K562 (cell line): ENCODE data around the gene LZTR1. TPM values are rescaled to one million over a fixed set of nuclear protein-coding genes. Genes with fewer than 3 reads are reported as not detected.
A peak's percentile ranks its signal among the peaks of the same experiment; 100 is the strongest.

Experiments used
- AFF1 ChIP-seq, 2 experiments: fragments of 450-650 bp; IDR thresholded peaks; 2 replicates each; pipeline ENCODE4 v1.6.1; 2018; ENCODE audit warnings: mild to moderate bottlenecking in 2 of 2, low read depth in 1 of 2; ENCODE audit not compliant: partially characterized antibody in 2 of 2
- ARID2 ChIP-seq: fragments of 450-650 bp; IDR thresholded peaks from 2 replicates; pipeline ENCODE4 v1.6.1; 2017; ENCODE audit warnings: antibody characterized with exemption, mild to moderate bottlenecking
- ARID4B ChIP-seq: sonication (generic); formaldehyde crosslinking; IDR thresholded peaks from 2 replicates; pipeline ENCODE4 v1.8.0; 2022; ENCODE audit warnings: mild to moderate bottlenecking, missing genetic modification reagents
- EGR1 ChIP-seq: fragments of 450-650 bp; conservative IDR thresholded peaks from 2 replicates; pipeline ENCODE4 v1.6.1; 2017; ENCODE audit warnings: mild to moderate bottlenecking
- ETV6 ChIP-seq, 3 experiments: fragments of 150-350 bp in 1 of 3; sonication (generic) in 1 of 3; formaldehyde crosslinking in 1 of 3; IDR thresholded peaks; 2 replicates each; pipeline versions ENCODE4 v1.6.1 to v1.8.0; 2014 to 2022; ENCODE audit warnings: borderline replicate concordance in 2 of 3, low read depth in 2 of 3, antibody characterized with exemption in 1 of 3, low read length in 1 of 3, mild to moderate bottlenecking in 1 of 3, missing genetic modification reagents in 1 of 3
- GABPB1 ChIP-seq: sonication (generic); formaldehyde crosslinking; IDR thresholded peaks from 2 replicates; pipeline ENCODE4 v1.8.0; 2022; ENCODE audit warnings: mild to moderate bottlenecking, missing genetic modification reagents
- HEY1 ChIP-seq: fragments of 250-450 bp; sonication (Bioruptor Pico); IDR thresholded peaks from 2 replicates; pipeline ENCODE4 v1.5.0; 2020; ENCODE audit warnings: mild to moderate bottlenecking, moderate library complexity, borderline replicate concordance
- KAT8 ChIP-seq: fragments of 450-650 bp; IDR thresholded peaks from 2 replicates; pipeline ENCODE4 v1.6.1; 2016; ENCODE audit warnings: low read depth, mild to moderate bottlenecking
- STAT5A ChIP-seq: IDR thresholded peaks from 2 replicates; pipeline ENCODE4 v1.6.1; 2012; ENCODE audit warnings: low read length, inconsistent platforms, borderline replicate concordance
- TAF9B ChIP-seq: fragments of 450-650 bp; IDR thresholded peaks from 2 replicates; pipeline ENCODE4 v1.6.1; 2018; ENCODE audit warnings: mild to moderate bottlenecking; ENCODE audit not compliant: partially characterized antibody
- TGIF2 ChIP-seq: sonication (generic); formaldehyde crosslinking; IDR thresholded peaks from 2 replicates; pipeline ENCODE4 v1.8.1; 2022; ENCODE audit warnings: mild to moderate bottlenecking, missing genetic modification reagents, moderate library complexity
- ZC3H4 ChIP-seq: sonication (generic); formaldehyde crosslinking; IDR thresholded peaks from 2 replicates; pipeline ENCODE4 v1.9.0; 2021; ENCODE audit warnings: missing genetic modification reagents, borderline replicate concordance
- ZFP30 ChIP-seq: fragments of 250-450 bp; sonication (Bioruptor Pico); IDR thresholded peaks from 2 replicates; pipeline ENCODE4 v1.8.0; 2022; ENCODE audit warnings: moderate library complexity, mild to moderate bottlenecking, inconsistent platforms, borderline replicate concordance
- ZNF280A ChIP-seq: fragments of 450-650 bp; IDR thresholded peaks from 2 replicates; pipeline ENCODE4 v1.6.1; 2018; ENCODE audit warnings: mild to moderate bottlenecking, low read depth; ENCODE audit not compliant: partially characterized antibody
- polyA plus RNA-seq, 8 experiments: library from polyadenylated mRNA; depleted of rRNA in 4 of 8; stranded (reverse) in 5 of 8; unstranded in 3 of 8; fragments of >200 nt; fragmentation: Nextera tagmentation in 2 of 8; fragmentation: Illumina TruSeq in 1 of 8; extraction: Ambion mirVana in 2 of 8; extraction: Trizol in 1 of 8; gene quantifications; 2 replicates each; pipeline versions ENCODE4 v1.2.1 to v1.2.3, GENCODE V29; 2011 to 2014; ENCODE audit warnings: inconsistent platforms in 1 of 8, missing spikeins in 1 of 8
- total RNA-seq, 7 experiments: library from RNA; depleted of rRNA in 6 of 7; stranded (reverse); fragments of >200 nt in 6 of 7; fragmentation: Illumina TruSeq in 2 of 7; extraction: Trizol in 2 of 7; gene quantifications; 2 replicates each; pipeline versions ENCODE4 v1.2.1 to v1.2.3, GENCODE V29; 2011 to 2021; ENCODE audit warnings: low replicate concordance in 1 of 7

Gene LZTR1
- total and polyA plus RNA-seq, 9 of the 15 experiments (the other 6 are each of a cell fraction or from before 2014, with no cell fraction given): 2.2 to 135 (median 63.0) TPM

GRCh38 chr22:20953668-20954500 is 28.2 kb upstream of the LZTR1 start (continued):
- TF ChIP-seq AFF1 (IDR thresholded peaks at IDR 0.05; ENCODE audit: low read depth in 1 of 2, partially characterized antibody in 2 of 2): no peak
- TF ChIP-seq TGIF2 (CRISPR knock-in tag): no peak; the same call in 1 of the 2 replicates
- TF ChIP-seq STAT5A: peak; percentile 26; the same call in 1 of the 2 replicates
- TF ChIP-seq ZFP30 (CRISPR knock-in tag): no peak
- TF ChIP-seq ARID2: no peak; the same call in 1 of the 2 replicates
- 0 out of 2 replicates have a peak, but pooled peaks have one; percentile 14 for TF ChIP-seq GABPB1 (CRISPR knock-in tag)
- no peak for TF ChIP-seq ZC3H4 (CRISPR knock-in tag)
- no peak for TF ChIP-seq ZNF280A
- peak; percentile 79; the same call in 1 of the 2 replicates for TF ChIP-seq ARID4B (CRISPR knock-in tag)
- no peak for TF ChIP-seq ETV6 (IDR thresholded peaks at IDR 0.05; ENCODE audit: borderline replicate concordance in 1 of 2, low read depth in 2 of 2, low read length in 1 of 2)
- no peak for TF ChIP-seq ETV6 (CRISPR knock-in tag; IDR thresholded peaks at IDR 0.05; ENCODE audit: borderline replicate concordance)
- TF ChIP-seq KAT8: no peak
- no peak for TF ChIP-seq HEY1 (CRISPR knock-in tag)
- no peak for TF ChIP-seq EGR1
- no peak for TF ChIP-seq TAF9B
